Trophoblast cell (in vitro differentiated cells and primary cell): ENCODE data around the gene APP.
A peak's percentile ranks its signal among the peaks of the same experiment; 100 is the strongest.

ENCODE experiments used
- DNase-seq, 2 donors: peaks; one replicate each; pipeline ENCODE4 v3.0.0-alpha.2; 2016
- H2AFZ ChIP-seq: 2 replicates; pipeline ENCODE4 v1.6.1; 2013; ENCODE audit warnings: low read length, moderate library complexity, mild to moderate bottlenecking; ENCODE audit not compliant: insufficient read depth, poor library complexity
- H2AK5ac ChIP-seq: 2 replicates; pipeline ENCODE4 v1.6.1; 2013; ENCODE audit warnings: mild to moderate bottlenecking, low read length
- H2BK120ac ChIP-seq: 2 replicates; pipeline ENCODE4 v1.6.1; 2013; ENCODE audit warnings: low read length, mild to moderate bottlenecking, moderate library complexity; ENCODE audit not compliant: insufficient read depth, poor library complexity
- H2BK12ac ChIP-seq: 2 replicates; pipeline ENCODE4 v1.6.1; 2013; ENCODE audit warnings: mild to moderate bottlenecking, low read length, moderate library complexity
- H2BK5ac ChIP-seq: 2 replicates; pipeline ENCODE4 v1.6.1; 2013; ENCODE audit warnings: low read length, low read depth, moderate library complexity, mild to moderate bottlenecking; ENCODE audit not compliant: poor library complexity
- H3K14ac ChIP-seq: 2 replicates; pipeline ENCODE4 v1.6.1; 2013; ENCODE audit warnings: mild to moderate bottlenecking, low read length
- H3K18ac ChIP-seq: 2 replicates; pipeline ENCODE4 v1.6.1; 2013; ENCODE audit warnings: mild to moderate bottlenecking, low read length
- H3K23ac ChIP-seq: 2 replicates; pipeline ENCODE4 v1.6.1; 2013; ENCODE audit warnings: low read length
- H3K27ac ChIP-seq: 2 replicates; pipeline ENCODE4 v1.5.1; 2013; ENCODE audit warnings: low read depth, mild to moderate bottlenecking, inconsistent platforms, low read length, moderate library complexity
- H3K27me3 ChIP-seq: 2 replicates; pipeline ENCODE4 v1.6.1; 2013; ENCODE audit warnings: inconsistent platforms, mild to moderate bottlenecking, low read length, moderate library complexity; ENCODE audit not compliant: insufficient read depth
- H3K36me3 ChIP-seq, 2 experiments: 1 replicate in 1 of 2; 2 replicates in 1 of 2; pipeline ENCODE4 v1.6.1; 2013; ENCODE audit warnings: low read length in 2 of 2, mild to moderate bottlenecking in 2 of 2, moderate library complexity in 1 of 2; ENCODE audit not compliant: insufficient read depth in 2 of 2, control insufficient read depth in 1 of 2
- H3K4ac ChIP-seq: 2 replicates; pipeline ENCODE4 v1.6.1; 2013; ENCODE audit warnings: low read depth, mild to moderate bottlenecking, low read length, moderate library complexity
- H3K4me1 ChIP-seq, 2 experiments: 1 replicate in 1 of 2; 2 replicates in 1 of 2; pipeline ENCODE4 v1.6.1; 2013; ENCODE audit warnings: low read length in 2 of 2, mild to moderate bottlenecking in 2 of 2, moderate library complexity in 1 of 2; ENCODE audit not compliant: insufficient read depth in 2 of 2, control insufficient read depth in 1 of 2
- H3K4me2 ChIP-seq: 2 replicates; pipeline ENCODE4 v1.6.1; 2013; ENCODE audit warnings: inconsistent platforms, mild to moderate bottlenecking, low read length, moderate library complexity
- H3K4me3 ChIP-seq: 2 replicates; pipeline ENCODE4 v1.5.1; 2013; ENCODE audit warnings: mild to moderate bottlenecking, low read depth, low read length, inconsistent platforms
- H3K79me1 ChIP-seq: one replicate; pipeline ENCODE4 v1.6.1; 2013; ENCODE audit warnings: low read length
- H3K79me2 ChIP-seq: 2 replicates; pipeline ENCODE4 v1.6.1; 2013; ENCODE audit warnings: low read length, mild to moderate bottlenecking; ENCODE audit not compliant: control insufficient read depth, insufficient read depth, poor library complexity
- H3K9ac ChIP-seq: 2 replicates; pipeline ENCODE4 v1.6.1; 2013; ENCODE audit warnings: mild to moderate bottlenecking, low read length
- H3K9me3 ChIP-seq: 2 replicates; pipeline ENCODE4 v1.6.1; 2013; ENCODE audit warnings: low read depth, mild to moderate bottlenecking, control low read depth, inconsistent platforms, low read length; ENCODE audit not compliant: insufficient read depth
- H4K12ac ChIP-seq: 2 replicates; pipeline ENCODE4 v1.6.1; 2013; ENCODE audit warnings: low read depth, mild to moderate bottlenecking, low read length, moderate library complexity
- H4K8ac ChIP-seq: 2 replicates; pipeline ENCODE4 v1.6.1; 2013; ENCODE audit warnings: low read depth, mild to moderate bottlenecking, low read length, moderate library complexity
- H4K91ac ChIP-seq: one replicate; pipeline ENCODE4 v1.6.1; 2013; ENCODE audit warnings: low read depth, mild to moderate bottlenecking, low read length, moderate library complexity
- WGBS: extraction: QIAGEN DNeasy Blood & Tissue Kit; methylation state at CpG from one replicate; pipeline ENCODE4 v1.1.7; 2013; ENCODE audit warnings: missing lambda C conversion rate; ENCODE audit not compliant: insufficient read length, insufficient coverage; ENCODE audit errors: extremely low coverage; 5-methylcytosine and 5-hydroxymethylcytosine counted together

The APP gene

DNA sequence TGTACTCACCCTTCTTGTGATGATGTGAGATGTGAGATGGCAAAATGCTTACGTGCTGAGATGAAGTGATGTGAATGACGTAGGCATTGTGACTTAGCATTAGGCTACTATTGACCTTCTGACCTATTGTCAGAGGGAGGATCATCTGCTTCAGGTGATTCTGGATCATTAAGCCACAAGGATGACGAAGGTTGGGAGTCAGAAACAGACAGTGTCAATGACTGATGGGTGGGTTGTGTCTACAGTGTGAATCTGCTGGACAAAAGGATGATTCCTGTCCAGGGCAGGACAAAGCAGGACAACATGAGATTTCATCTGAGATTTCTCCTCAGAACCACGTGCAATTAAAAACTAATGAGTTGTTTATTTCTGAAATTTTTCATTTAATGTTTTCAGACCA, 306.8 kb downstream of the APP start:
- Histone ChIP-seq H2AFZ (no peak overlapping the region), H3K14ac (no peak overlapping the region), H3K27me3 (no peaks in the 10 kb centered on the region), H3K4me2 (no peak overlapping the region), H3K4me3 (no peak overlapping the region), H3K79me2 (no peaks in the 10 kb centered on the region), H3K23ac (peak overlapping the region; percentile 11), H4K12ac (no peak overlapping the region), H3K79me1 (no peaks in the 10 kb centered on the region), H2AK5ac (no peak overlapping the region), H2BK5ac (no peak overlapping the region), H2BK12ac (no peak overlapping the region), H3K4ac (no peak overlapping the region), H3K27ac (no peak overlapping the region), H3K36me3 (no peaks in the 10 kb centered on the region), H4K8ac (no peak overlapping the region), H2BK120ac (no peak overlapping the region), H3K9me3 (no peaks in the 10 kb centered on the region), H3K4me1 (no peaks in the 10 kb centered on the region), H3K9ac (no peak overlapping the region), H3K18ac (no peak overlapping the region), H4K91ac (no peak overlapping the region)
- WGBS, result no CpG with 5 or more reads among the region's 4 CpGs
- DNase-seq, result no peak

DNA sequence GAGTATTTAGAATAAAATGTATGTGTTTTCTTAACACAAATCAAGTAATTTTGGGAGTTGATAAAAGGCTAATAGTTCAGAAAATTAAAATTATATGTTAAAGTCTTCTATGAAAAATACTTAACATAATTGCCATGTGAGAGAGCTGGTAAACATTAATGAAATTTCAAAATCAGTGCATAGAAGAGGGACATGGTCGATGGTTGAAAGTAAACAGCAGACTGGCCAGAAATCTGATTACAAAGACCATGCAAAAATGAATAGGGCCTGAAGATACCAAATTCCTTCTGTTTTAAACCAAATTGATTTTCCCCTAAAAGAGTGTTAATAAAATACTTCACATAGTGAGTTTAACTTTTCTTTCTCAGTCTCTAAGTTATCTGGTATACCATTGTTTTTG, 307.5 kb downstream of the APP start:
- Histone ChIP-seq H3K4ac (no peak overlapping the region), H3K4me3 (no peak overlapping the region), H4K8ac (no peak overlapping the region), H3K23ac (no peak overlapping the region), H2AFZ (no peak overlapping the region), H3K27me3 (no peaks in the 10 kb centered on the region), H3K9me3 (no peaks in the 10 kb centered on the region), H3K36me3 (no peaks in the 10 kb centered on the region), H2AK5ac (no peak overlapping the region), H2BK5ac (no peak overlapping the region), H3K4me1 (no peaks in the 10 kb centered on the region), H3K9ac (no peak overlapping the region), H3K4me2 (no peak overlapping the region), H3K27ac (no peak overlapping the region), H2BK12ac (no peak overlapping the region), H3K14ac (no peak overlapping the region), H4K12ac (no peak overlapping the region), H2BK120ac (no peak overlapping the region), H4K91ac (no peak overlapping the region), H3K79me1 (no peaks in the 10 kb centered on the region), H3K79me2 (no peaks in the 10 kb centered on the region), H3K18ac (no peak overlapping the region)
- WGBS, result no CpG with 5 or more reads among the region's 1 CpG
- no peak for DNase-seq

DNA sequence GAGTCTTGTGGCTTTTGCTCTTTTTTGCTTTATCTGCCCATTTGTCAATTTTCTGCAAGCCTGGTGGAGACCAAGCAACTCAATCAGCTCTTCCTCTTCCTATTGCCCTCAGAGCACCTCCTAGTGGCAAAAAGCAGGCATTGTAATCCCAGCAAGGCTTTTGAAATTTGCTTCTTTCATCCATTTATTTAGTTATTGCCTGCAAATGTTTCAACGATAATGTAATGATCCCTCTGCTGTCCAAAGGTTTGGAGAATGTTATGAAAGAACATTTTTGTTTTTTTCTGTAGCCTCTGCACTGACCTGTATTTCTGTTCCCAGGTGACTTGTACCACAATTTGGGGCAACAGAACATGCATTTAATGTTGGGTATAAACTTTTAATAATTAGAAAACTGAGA, 308.0 kb downstream of the APP start:
- Histone ChIP-seq H2BK12ac (no peak overlapping the region), H3K4ac (no peak overlapping the region), H3K14ac (no peak overlapping the region), H2BK5ac (no peak overlapping the region), H2AFZ (no peak overlapping the region), H3K4me3 (no peak overlapping the region), H3K18ac (no peak overlapping the region), H2BK120ac (no peak overlapping the region), H3K9me3 (no peaks in the 10 kb centered on the region), H4K8ac (no peak overlapping the region), H3K4me1 (no peaks in the 10 kb centered on the region), H3K27ac (no peak overlapping the region), H2AK5ac (no peak overlapping the region), H3K9ac (no peak overlapping the region), H3K27me3 (no peaks in the 10 kb centered on the region), H3K79me2 (no peaks in the 10 kb centered on the region), H4K12ac (no peak overlapping the region), H3K4me2 (no peak overlapping the region), H3K36me3 (no peaks in the 10 kb centered on the region), H3K23ac (no peak overlapping the region), H3K79me1 (no peaks in the 10 kb centered on the region), H4K91ac (no peak overlapping the region)
- DNase-seq, result peak; percentile 15 to 56
- WGBS, result no CpG with 5 or more reads among the region's 1 CpG

DNA sequence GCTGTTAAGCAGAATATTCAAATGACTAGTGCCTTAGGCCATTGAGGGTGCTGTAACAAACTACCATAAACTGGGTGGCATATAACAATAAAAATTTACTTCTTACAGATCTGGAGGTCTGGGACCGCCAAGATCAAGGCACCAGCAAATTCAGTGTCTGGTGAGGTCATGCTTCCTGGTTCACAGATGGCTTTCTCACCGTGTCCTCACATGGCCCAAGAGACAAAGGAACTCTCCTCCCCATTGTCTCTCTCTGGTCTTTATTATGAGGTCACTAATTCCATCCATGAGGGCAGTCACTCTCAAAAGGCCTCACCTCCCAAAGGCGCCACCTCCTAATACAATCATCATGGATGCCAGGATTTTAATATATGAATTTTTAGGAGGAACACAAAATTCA, 308.5 kb downstream of the APP start:
- H3K36me3 ChIP-seq, result no peaks in the 10 kb centered on the region
- H4K91ac ChIP-seq, result no peak overlapping the region

More for the DNA sequence above, 308.5 kb downstream of the APP start:
- Histone ChIP-seq H4K12ac (no peak overlapping the region), H3K79me1 (no peaks in the 10 kb centered on the region), H3K4me1 (no peaks in the 10 kb centered on the region), H4K8ac (no peak overlapping the region), H3K23ac (no peak overlapping the region), H3K9me3 (no peaks in the 10 kb centered on the region), H3K27me3 (no peaks in the 10 kb centered on the region), H2BK5ac (no peak overlapping the region), H3K9ac (no peak overlapping the region), H2AFZ (no peak overlapping the region), H3K27ac (no peak overlapping the region), H2AK5ac (no peak overlapping the region), H2BK12ac (no peak overlapping the region), H3K79me2 (no peaks in the 10 kb centered on the region), H3K14ac (no peak overlapping the region), H3K4me3 (no peak overlapping the region), H3K4ac (no peak overlapping the region), H3K18ac (no peak overlapping the region), H2BK120ac (no peak overlapping the region), H3K4me2 (no peak overlapping the region)
- WGBS, result no CpG with 5 or more reads among the region's 3 CpGs
- DNase-seq, result no peak
